CD1c-positive myeloid dendritic cell (primary cell): ENCODE measurements around the gene ZNF761.
A peak's percentile ranks its signal among the peaks of the same experiment; 100 is the strongest.
"Not testable (repeated sequence)": the region's sequence is repeated elsewhere in the genome, so short reads cannot be mapped to it uniquely, and the experiment has no call there.

Source experiments
- DNase-seq: peaks from one replicate; pipeline ENCODE4 v3.0.0-alpha.2; 2016; ENCODE audit errors: extremely low spot score

Gene ZNF761

DNA sequence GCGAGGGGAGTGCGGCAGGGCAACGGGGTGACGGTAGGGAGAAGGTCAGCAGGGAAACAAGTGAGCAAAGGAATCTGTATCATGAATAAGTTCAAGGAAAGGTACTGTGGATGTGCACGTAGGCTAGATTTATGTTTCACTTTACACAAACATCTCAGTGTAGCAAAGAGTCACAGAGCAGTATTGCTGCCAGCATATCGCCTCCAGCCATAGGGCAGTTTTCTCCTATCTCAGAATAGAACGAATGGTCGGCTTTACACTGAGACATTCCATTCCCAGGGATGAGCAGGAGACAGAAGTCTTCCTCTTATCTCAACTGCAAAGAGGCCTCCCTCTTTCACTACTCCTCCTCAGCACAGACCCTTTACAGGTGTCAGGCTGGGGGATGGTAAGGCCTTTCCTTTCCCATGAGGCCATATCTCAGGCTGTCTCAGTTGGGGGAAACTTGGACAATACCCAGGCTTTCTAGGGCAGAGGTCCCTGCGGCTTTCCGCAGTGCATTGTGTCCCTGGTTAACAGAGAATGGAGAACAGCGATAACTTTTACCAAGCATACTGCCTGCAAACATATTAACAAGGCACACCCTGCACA, 28.4 kb downstream of the ZNF761 start:
- not testable (repeated sequence) for DNase-seq

- no peak for DNase-seq
These were observed 30.1 kb downstream of the ZNF761 start for GRCh38 chr19:53461866-53462265.

DNA sequence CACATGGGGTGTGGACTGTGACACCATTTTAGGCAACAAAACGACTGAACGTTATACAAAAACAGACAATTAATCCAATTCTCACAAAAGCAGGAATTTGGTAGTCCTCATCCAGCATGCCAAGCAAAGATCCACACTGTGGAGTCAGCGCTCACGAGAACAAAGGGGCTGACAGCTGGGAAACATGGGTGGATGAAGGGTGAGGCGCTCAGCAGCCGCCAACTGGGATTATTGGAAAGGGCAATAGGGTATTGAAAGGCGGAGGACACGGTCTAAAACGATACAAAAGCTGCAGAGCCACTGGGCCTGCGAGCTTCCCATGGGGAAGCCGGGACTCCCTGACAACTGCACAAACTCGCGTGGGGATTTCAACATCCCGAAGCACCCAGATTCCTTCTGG, 31.1 kb downstream of the ZNF761 start:
- DNase-seq: no peak

DNA sequence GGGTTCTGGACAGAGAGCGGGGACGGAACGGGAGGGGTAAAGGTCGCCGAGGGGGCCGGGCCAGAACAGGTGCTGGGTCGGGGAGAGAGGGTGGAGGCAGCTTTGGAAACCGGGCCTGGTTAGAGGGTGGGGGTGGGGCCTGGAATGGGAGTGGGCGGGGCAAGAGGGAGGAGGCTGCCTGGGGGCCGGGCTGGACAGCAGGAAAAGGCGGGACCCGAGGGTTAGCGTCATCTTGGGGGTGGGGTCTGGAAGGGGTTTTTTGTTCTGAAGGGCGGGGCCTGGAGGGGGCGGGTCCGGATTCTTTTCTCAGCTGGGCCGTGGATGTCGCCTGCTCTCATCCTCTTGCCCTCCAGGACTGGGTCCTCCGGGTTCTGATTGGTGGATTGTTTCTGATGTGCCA, 31.5 kb downstream of the ZNF761 start:
- peak; percentile 6 for DNase-seq

GRCh38 chr19:53466726-53467484, 35.1 kb downstream of the ZNF761 start:
- peak; percentile 3 for DNase-seq

- DNase-seq: peak; percentile 96
These were observed 35.9 kb downstream of the ZNF761 start, which contains the start of gene ZNF813 for GRCh38 chr19:53467485-53468262. ZNF813 (plus strand) TSS chr19:53467733; CDS start chr19:53483823, 16,090 bp downstream.

GRCh38 chr19:53468628-53469027, 36.8 kb downstream of the ZNF761 start:
- not testable (repeated sequence) for DNase-seq

DNA sequence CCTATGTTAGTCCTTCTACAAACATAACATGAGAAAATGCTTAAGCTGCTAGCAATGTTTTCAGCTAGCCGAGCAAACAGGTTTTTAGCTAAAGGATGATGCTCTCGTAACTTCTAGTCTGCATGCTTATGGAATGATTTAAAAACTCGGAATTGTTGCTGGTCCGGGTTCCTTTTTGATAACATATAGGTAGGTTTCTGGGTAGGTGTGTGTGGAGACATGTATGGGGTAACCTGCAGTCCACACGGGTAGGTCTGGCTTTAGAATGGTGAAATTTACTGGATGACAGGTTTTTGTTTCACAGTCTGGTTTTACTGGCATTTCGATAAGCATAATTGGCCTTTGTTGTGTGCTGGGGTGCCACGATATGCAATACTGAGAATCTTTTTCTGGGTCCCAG, 40.1 kb downstream of the ZNF761 start:
- DNase-seq: no peak

DNA sequence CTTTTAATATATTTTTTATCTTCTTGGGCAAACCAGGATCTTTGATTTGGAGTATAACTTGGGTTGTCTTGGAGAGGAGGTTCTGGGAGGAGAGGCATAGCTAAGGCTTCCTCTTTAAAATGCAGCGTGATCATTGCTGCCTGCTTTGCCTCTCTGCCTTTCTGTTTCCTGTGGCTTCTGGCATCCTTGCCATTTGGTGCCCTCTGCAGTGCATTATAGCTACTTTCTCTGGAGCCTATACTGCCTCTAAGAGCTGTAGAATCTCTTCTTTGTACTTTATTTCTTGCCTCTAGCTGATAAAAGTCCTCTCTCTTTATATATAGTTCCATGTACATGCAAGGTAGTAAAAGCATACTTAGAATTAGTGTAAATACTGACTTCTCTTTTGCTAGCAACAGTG, 43.0 kb downstream of the ZNF761 start:
- DNase-seq: not testable (repeated sequence)

GRCh38 chr19:53475470-53475869, 43.7 kb downstream of the ZNF761 start:
- not testable (repeated sequence) for DNase-seq

DNA sequence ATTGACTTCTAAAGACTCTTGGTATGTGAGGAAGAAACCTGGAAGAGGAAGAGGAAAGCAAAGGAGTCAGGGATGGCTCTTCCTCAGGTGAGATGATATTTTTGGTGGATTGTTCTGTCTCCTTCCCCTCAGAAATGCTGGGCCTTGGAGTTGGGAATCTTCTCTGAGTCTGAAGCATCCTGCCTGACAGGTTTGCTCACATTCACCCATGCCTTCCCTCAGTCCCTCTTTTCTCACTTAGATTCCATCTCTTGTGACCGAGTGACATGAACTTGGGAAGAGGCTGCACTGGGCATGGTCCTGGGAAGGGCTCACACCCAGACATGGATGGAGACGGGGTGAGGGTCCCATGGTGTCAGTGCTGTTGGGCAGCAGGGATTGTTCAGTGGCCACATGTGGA, 52.0 kb downstream of the ZNF761 start:
- not testable (repeated sequence) for DNase-seq

DNA sequence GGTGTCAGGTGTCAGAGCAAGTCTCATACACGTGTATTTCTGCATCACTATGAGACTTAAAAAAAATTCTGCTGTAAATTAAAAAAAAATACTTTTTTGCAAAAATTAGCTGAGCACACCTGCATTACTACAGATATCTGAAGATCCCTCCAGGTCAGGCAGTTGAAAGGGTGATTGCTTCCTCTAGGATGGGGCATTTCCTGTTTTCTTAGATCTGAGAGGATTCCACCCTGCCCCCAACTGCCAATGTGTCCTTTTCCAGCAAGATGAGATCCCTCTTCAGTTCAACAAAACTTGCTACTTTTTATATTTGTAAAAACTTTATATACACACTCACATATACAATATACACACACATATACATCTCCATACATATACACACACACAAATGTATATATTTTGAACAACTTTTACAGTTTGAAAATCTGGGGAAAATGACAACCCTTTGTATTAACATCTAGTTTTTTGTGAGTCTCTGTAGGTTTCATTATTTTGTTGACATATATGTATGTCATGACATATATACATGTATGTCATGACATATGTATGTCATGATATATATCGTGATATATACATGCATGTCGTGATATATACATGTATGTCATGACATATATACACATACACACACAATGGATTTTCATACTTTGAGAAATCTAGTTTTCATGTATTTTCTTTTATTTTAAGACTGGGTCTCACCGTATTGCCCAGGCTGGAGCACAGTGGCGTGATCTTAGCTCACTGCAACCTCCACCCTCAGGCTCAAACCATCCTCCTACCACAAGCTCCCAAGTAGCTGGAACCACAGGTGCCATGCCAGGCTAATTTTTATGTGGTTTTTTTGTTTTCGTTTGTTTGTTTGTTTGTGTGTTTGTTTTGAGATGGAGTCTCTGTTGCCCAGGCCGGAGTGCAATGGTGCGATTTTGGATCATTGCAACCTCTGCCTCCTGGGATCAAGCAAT, 53.5 kb downstream of the ZNF761 start:
- DNase-seq: no peak

DNA sequence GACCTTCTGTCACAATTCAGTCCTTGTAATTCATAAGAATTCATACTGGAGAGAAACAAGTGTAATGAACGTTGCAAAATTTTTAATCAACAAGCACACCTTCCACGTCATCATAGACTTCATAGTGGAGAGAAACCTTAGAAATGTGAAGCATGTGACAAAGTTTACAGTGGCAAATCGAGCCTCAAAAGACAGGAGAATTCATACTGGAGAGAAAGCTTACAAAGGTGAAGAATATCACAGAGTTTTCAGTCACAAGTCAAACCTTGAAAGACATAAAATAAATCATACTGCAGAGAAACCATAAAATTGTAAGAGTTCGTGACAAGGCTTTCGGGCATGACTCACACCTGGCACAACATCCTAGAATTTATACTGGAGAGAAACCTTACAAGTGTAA, 60.4 kb downstream of the ZNF761 start:
- DNase-seq: no peak

GRCh38 chr19:53497311-53498023, 65.7 kb downstream of the ZNF761 start:
- DNase-seq: not testable (repeated sequence)

DNA sequence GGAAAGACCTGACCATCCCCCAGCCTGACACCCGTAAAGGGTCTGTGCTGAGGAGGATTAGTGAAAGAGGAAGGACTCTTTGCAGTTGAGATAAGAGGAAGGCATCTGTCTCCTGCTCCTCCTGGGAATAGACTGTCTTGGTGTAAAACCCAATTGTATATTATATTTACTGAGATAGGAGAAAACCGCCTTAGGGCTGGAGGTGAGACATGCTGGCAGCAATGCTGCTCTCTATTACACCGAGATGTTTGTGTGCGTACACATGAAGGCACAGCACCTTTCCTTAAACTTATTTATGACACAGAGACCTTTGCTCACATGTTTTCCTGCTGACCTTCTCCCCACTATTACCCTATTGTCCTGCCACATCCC, 66.2 kb downstream of the ZNF761 start:
- DNase-seq: not testable (repeated sequence)

GRCh38 chr19:53503151-53503550, 71.4 kb downstream of the ZNF761 start:
- DNase-seq: not testable (repeated sequence)

DNA sequence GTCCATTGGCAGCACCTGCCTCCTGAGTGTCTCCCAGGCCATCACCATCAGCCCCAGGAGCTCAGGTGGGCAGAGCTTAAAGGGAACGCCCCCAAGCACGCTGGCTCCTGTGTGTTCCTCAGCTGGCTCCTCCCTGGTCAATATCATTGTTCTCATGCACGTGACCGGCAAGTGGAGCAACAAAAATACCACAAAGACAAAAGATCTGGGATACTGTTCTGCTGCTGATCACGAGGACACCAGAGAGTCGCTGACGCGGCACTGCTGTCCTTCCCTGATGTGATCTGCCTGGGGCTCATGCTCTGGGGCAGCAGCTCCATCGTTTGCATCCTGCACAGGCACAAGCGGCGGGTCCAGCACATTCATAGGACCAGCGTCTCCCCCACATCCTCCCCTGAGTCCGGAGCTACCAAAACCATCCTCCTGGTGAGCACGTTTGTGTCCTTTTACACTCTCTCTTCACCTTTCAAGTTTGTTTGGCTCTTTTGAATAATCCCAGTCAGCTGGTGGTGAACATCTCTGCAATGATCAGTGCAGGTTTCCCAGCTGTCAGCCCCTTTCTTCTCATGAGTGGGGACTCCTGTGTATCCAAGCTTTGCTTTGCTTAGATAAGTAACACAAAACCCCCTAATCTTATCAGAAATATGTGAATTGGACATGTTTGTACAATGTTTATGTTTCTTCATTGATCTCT, 72.0 kb downstream of the ZNF761 start:
- DNase-seq: not testable (repeated sequence)

DNA sequence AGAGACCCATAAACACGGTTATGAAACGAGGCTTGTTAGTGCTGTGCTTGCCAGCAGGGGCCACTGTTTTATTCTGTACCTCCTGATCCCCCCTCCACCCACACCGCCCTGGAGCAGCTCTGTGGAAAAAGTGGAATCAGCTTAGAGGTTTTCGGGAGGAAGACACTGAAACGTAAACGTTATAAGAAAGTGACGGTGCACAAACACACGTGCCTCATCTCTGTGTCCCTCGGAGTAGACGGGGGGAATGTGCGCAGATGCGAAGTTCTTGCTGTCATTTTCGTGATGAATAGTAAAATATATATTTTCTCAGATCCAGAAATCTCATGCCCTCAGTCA, 72.5 kb downstream of the ZNF761 start:
- DNase-seq: not testable (repeated sequence)

DNA sequence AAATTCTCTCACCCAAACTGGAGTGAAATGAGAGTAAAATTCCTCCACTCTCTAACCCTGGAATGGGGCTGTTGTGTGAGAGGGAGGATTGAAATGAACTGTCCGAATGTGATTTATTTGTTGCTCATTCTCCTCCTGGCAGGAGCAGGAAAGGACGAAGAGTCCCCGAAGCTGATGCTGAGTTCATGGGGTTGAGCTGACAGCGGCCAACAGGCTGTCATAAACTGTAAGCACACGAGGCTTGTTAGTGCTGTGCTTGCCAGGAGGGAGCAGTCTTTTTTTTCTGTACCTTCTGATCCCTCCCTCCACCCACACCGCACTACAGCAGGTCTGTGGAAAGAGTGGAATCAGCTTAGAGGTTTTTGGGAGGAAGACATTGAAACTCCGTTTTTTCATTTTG, 73.1 kb downstream of the ZNF761 start:
- DNase-seq: no peak

DNA sequence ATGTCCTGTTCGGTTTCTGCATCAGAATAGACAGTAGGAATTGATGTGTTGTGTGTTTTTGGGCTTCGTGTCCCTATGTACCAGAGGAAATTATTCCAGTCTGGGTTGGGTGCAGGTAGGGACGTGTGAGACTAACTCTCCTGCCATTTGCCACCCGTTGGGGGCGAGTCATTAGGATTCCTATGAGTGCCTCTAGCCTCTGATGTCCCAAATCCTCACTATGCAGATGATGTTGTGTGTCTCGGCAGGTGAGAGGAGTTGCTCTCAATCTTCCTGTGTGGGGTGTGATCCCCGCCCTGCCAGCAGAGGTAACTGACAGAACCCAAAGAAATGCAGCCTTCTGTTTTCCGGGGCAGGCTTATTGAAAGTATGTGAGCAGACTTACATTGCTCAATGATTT, 74.9 kb downstream of the ZNF761 start:
- no peak for DNase-seq
